Activated T-helper 2 cell treated with anti-CD3 and anti-CD28 coated beads, Interferon-gamma antibody, Interleukin-2, Interleukin-4, amounts not matched to agents 10 μg/mL and 5 μg/mL and 100 μg/mL, durations not matched to agents 14 hours and 24 hours and 36 hours (primary cell): ENCODE data around the gene PRR11. TPM values are rescaled to one million over a fixed set of nuclear protein-coding genes. Genes with fewer than 3 reads are reported as not detected.

Experiments
- DNase-seq: peaks from one replicate; pipeline ENCODE4 v3.0.0; 2021; ENCODE audit warnings: low spot score
- H3K27ac Mint-ChIP-seq: one replicate; pipeline ENCODE4 v1.8.0; 2021; ENCODE audit warnings: mixed read lengths
- H3K27me3 Mint-ChIP-seq: one replicate; pipeline ENCODE4 v1.8.0; 2021; ENCODE audit warnings: low read depth, mixed read lengths
- H3K36me3 Mint-ChIP-seq: one replicate; pipeline ENCODE4 v1.8.0; 2021; ENCODE audit warnings: low read depth, mixed read lengths
- H3K4me1 Mint-ChIP-seq: one replicate; pipeline ENCODE4 v1.8.0; 2021; ENCODE audit warnings: low read depth, mixed read lengths
- H3K4me3 Mint-ChIP-seq: one replicate; pipeline ENCODE4 v1.8.0; 2021; ENCODE audit warnings: low read depth, mild to moderate bottlenecking, moderate library complexity, mixed read lengths
- H3K9me3 Mint-ChIP-seq: one replicate; pipeline ENCODE4 v1.8.0; 2021; ENCODE audit warnings: mixed read lengths
- intact Hi-C: fragments of 100-400 bp; cut with micrococcal nuclease; formaldehyde crosslinking; loops from one replicate; pipeline ENCODE4 v1.15.1; 2023
- total RNA-seq: library from RNA; stranded (reverse); gene quantifications from 2 replicates; pipeline ENCODE4 v1.2.3, GENCODE V29; 2022

Gene PRR11
- 50.2 and 51.5 TPM in 2 replicates for total RNA-seq

GRCh38 chr17:59155439-59156177 lies at the start of gene PRR11:
Gene PRR11 (plus strand): TSS chr17:59155746. CDS start chr17:59169753, 14,007 bp downstream.
- Mint-ChIP-seq H3K4me1 (peaks cover 51% of the 10 kb centered on the region), H3K9me3 (no peaks in the 10 kb centered on the region), H3K27ac (no peak within 1 kb of the TSS), H3K36me3 (peaks cover 20% of the 10 kb centered on the region), H3K4me3 (no peak within 1 kb of the TSS), H3K27me3 (no peaks in the 10 kb centered on the region)
- intact Hi-C loops = loop anchor here (1.0 to 5.0 kb wide), 4 partner anchors 49 to 523 kb away; partner anchors contain the start of genes DHX40, SMG8 and TRIM37
- peak; percentile 95 for DNase-seq

GRCh38 chr17:59105852-59106462 lies 49.6 kb upstream of the PRR11 start:
- H3K4me3 Mint-ChIP-seq = peak overlapping the region; percentile 94
- DNase-seq = peak; percentile 61
- peaks cover 40% of the 10 kb centered on the region for H3K4me1 Mint-ChIP-seq

GRCh38 chr17:59106463-59107305 lies 48.9 kb upstream of the PRR11 start, which contains the start of gene TRIM37:
Gene TRIM37 (minus strand): TSS chr17:59106880. CDS start chr17:59106461, 419 bp downstream.
- peak within 1 kb of the TSS; percentile 93 for H3K27ac Mint-ChIP-seq
- intact Hi-C loops = loop anchor here (1.0 to 10.0 kb wide), 5 partner anchors 49 to 782 kb away; partner anchors contain the start of genes GDPD1, PRR11, SKA2 and TSPOAP1

More at GRCh38 chr17:59105852-59106462, 49.6 kb upstream of the PRR11 start:
- intact Hi-C loops = loop anchor here (1.0 to 10.0 kb wide), 5 partner anchors 49 to 781 kb away; partner anchors contain the start of genes GDPD1, PRR11, SKA2 and TSPOAP1
- Mint-ChIP-seq H3K36me3 (peaks cover 50% of the 10 kb centered on the region), H3K27ac (peak overlapping the region; percentile 93), H3K27me3 (no peaks in the 10 kb centered on the region), H3K9me3 (no peaks in the 10 kb centered on the region)

GRCh38 chr17:59107306-59107670 lies 48.3 kb upstream of the PRR11 start:
- Mint-ChIP-seq H3K36me3 (peaks cover 54% of the 10 kb centered on the region), H3K27ac (peak overlapping the region; percentile 93), H3K27me3 (no peaks in the 10 kb centered on the region), H3K9me3 (no peaks in the 10 kb centered on the region), H3K4me1 (peaks cover 43% of the 10 kb centered on the region), H3K4me3 (peak overlapping the region; percentile 94)
- no peak for DNase-seq
- intact Hi-C loops = loop anchor here (2.0 to 10.0 kb wide), 4 partner anchors 115 to 782 kb away; partner anchors contain the start of genes GDPD1 and TSPOAP1

More at GRCh38 chr17:59106463-59107305, 48.9 kb upstream of the PRR11 start, which contains the start of gene TRIM37:
- H3K4me1 Mint-ChIP-seq = peaks cover 43% of the 10 kb centered on the region
- peak; percentile 100 for DNase-seq
- H3K27me3 Mint-ChIP-seq = no peaks in the 10 kb centered on the region
- peaks cover 53% of the 10 kb centered on the region for H3K36me3 Mint-ChIP-seq
- H3K4me3 Mint-ChIP-seq = peak within 1 kb of the TSS; percentile 94
- no peaks in the 10 kb centered on the region for H3K9me3 Mint-ChIP-seq

GRCh38 chr17:59108400-59109102 lies 47.0 kb upstream of the PRR11 start:
- Mint-ChIP-seq H3K9me3 (no peaks in the 10 kb centered on the region), H3K4me3 (peak overlapping the region; percentile 39), H3K27ac (no peak overlapping the region), H3K4me1 (peaks cover 43% of the 10 kb centered on the region), H3K27me3 (no peaks in the 10 kb centered on the region), H3K36me3 (peaks cover 48% of the 10 kb centered on the region)
- no peak for DNase-seq
- intact Hi-C loops = loop anchor here (5.0 to 10.0 kb wide), 2 partner anchors 114 to 784 kb away; partner anchors contain the start of genes GDPD1 and TSPOAP1

- intact Hi-C loops = no loop called here
- Mint-ChIP-seq H3K4me1 (peaks cover 21% of the 10 kb centered on the region), H3K9me3 (no peaks in the 10 kb centered on the region), H3K4me3 (no peak overlapping the region), H3K27me3 (no peaks in the 10 kb centered on the region), H3K27ac (peak overlapping the region; percentile 3), H3K36me3 (peaks cover 52% of the 10 kb centered on the region)
- DNase-seq = no peak
Measured at GRCh38 chr17:59110973-59111372, 44.6 kb upstream of the PRR11 start.

GRCh38 chr17:59111539-59111938 lies 44.0 kb upstream of the PRR11 start:
- Mint-ChIP-seq H3K4me3 (no peak overlapping the region), H3K36me3 (peaks cover 52% of the 10 kb centered on the region), H3K27ac (no peak overlapping the region), H3K4me1 (peaks cover 21% of the 10 kb centered on the region), H3K9me3 (no peaks in the 10 kb centered on the region), H3K27me3 (no peaks in the 10 kb centered on the region)
- intact Hi-C loops = no loop called here
- DNase-seq = no peak

GRCh38 chr17:59115474-59115873 lies 40.1 kb upstream of the PRR11 start:
- H3K36me3 Mint-ChIP-seq = peaks cover 49% of the 10 kb centered on the region
- H3K4me3 Mint-ChIP-seq = no peak overlapping the region
- H3K9me3 Mint-ChIP-seq = no peaks in the 10 kb centered on the region
- peaks cover 9% of the 10 kb centered on the region for H3K4me1 Mint-ChIP-seq
- intact Hi-C loops = no loop called here
- no peak overlapping the region for H3K27ac Mint-ChIP-seq
- no peaks in the 10 kb centered on the region for H3K27me3 Mint-ChIP-seq
- no peak for DNase-seq

GRCh38 chr17:59121901-59122480 lies 33.6 kb upstream of the PRR11 start:
- H3K27ac Mint-ChIP-seq = no peak overlapping the region
- no peak overlapping the region for H3K4me3 Mint-ChIP-seq
- peaks cover 53% of the 10 kb centered on the region for H3K36me3 Mint-ChIP-seq
- intact Hi-C loops = no loop called here
- H3K4me1 Mint-ChIP-seq = peaks cover 4% of the 10 kb centered on the region
- DNase-seq = no peak
- no peaks in the 10 kb centered on the region for H3K9me3 Mint-ChIP-seq
- no peaks in the 10 kb centered on the region for H3K27me3 Mint-ChIP-seq

GRCh38 chr17:59124665-59125064 lies 30.9 kb upstream of the PRR11 start:
- Mint-ChIP-seq H3K4me1 (peaks cover 5% of the 10 kb centered on the region), H3K9me3 (no peaks in the 10 kb centered on the region), H3K27ac (peak overlapping the region; percentile 48), H3K4me3 (no peak overlapping the region), H3K36me3 (peaks cover 57% of the 10 kb centered on the region), H3K27me3 (no peaks in the 10 kb centered on the region)
- intact Hi-C loops = no loop called here
- no peak for DNase-seq

- H3K36me3 Mint-ChIP-seq = peaks cover 48% of the 10 kb centered on the region
Measured at GRCh38 chr17:59126809-59127417, 28.6 kb upstream of the PRR11 start.

More at GRCh38 chr17:59126809-59127417, 28.6 kb upstream of the PRR11 start:
- H3K4me3 Mint-ChIP-seq = no peak overlapping the region
- intact Hi-C loops = no loop called here
- no peak overlapping the region for H3K27ac Mint-ChIP-seq
- H3K4me1 Mint-ChIP-seq = peaks cover 5% of the 10 kb centered on the region
- no peak for DNase-seq
- no peaks in the 10 kb centered on the region for H3K9me3 Mint-ChIP-seq
- H3K27me3 Mint-ChIP-seq = no peaks in the 10 kb centered on the region
